Left lung (tissue), 14 donors: ENCODE results near the gene PPP1R27. TPM values are rescaled to one million over a fixed set of nuclear protein-coding genes. Genes with fewer than 3 reads are reported as not detected.

Source experiments
- ATAC-seq: fragments of 200-7000 bp; cut with Tn5 transposase; one replicate; pipeline ENCODE4 v1.9.1; 2020; ENCODE audit warnings: moderate library complexity
- DNase-seq, 4 donors: peaks; one replicate each; pipeline ENCODE4 v3.0.0-alpha.2; 2013 to 2020
- H3K27ac ChIP-seq, 2 donors: fragments of 200-600 bp; sonication (generic) in 1 of 2; one replicate each; pipeline versions ENCODE4 v1.5.0 to v1.8.0; 2020 to 2021
- H3K27me3 ChIP-seq, 2 donors: fragments of 200-600 bp; sonication (generic) in 1 of 2; one replicate each; pipeline versions ENCODE4 v1.5.0 to v1.8.0; 2020 to 2021
- H3K36me3 ChIP-seq, 2 donors: fragments of 200-600 bp; sonication (generic) in 1 of 2; one replicate each; pipeline versions ENCODE4 v1.5.0 to v1.8.0; 2020 to 2021
- H3K4me1 ChIP-seq, 2 donors: fragments of 200-600 bp; one replicate each; pipeline ENCODE4 v1.8.0; 2021
- H3K4me3 ChIP-seq, 2 donors: fragments of 200-600 bp; sonication (generic) in 1 of 2; one replicate each; pipeline versions ENCODE4 v1.5.0 to v1.8.0; 2020 to 2021; ENCODE audit warnings: mild to moderate bottlenecking in 1 of 2
- H3K9me3 ChIP-seq, 2 donors: fragments of 200-600 bp; sonication (generic) in 1 of 2; one replicate each; pipeline versions ENCODE4 v1.5.0 to v1.8.0; 2020 to 2021
- CTCF ChIP-seq, 2 donors: fragments of 200-600 bp; sonication (generic) in 1 of 2; IDR thresholded peaks; one replicate each; pipeline versions ENCODE4 v1.5.0 to v1.8.0; 2021; ENCODE audit warnings: antibody characterized with exemption in 2 of 2
- intact Hi-C, 2 donors: fragments of 100-400 bp; cut with DNase I; formaldehyde crosslinking; loops; one replicate each; pipeline versions ENCODE4 v1.11.2 to v1.14.2; 2022
- long read RNA-seq, 12 donors: library from polyadenylated mRNA in 2 of 12; unstranded in 2 of 12; transcript quantifications; one replicate each; pipeline ENCODE4 v2.0.0 and lab custom pipeline, GENCODE V29; 2019 to 2026
- polyA plus RNA-seq, 6 donors: library from polyadenylated mRNA; unstranded; fragments of 120-200 nt; gene quantifications; one replicate each; pipeline ENCODE4 v1.2.1, GENCODE V29; 2013; ENCODE audit not compliant: insufficient read length in 6 of 6
- total RNA-seq, 2 donors: library from RNA; stranded (reverse); fragmentation: NEBNext Ultra II Directional; extraction: Animal tissue kit (Norgen Biotek cat#: 25700); gene quantifications; one replicate each; pipeline ENCODE4 v1.2.1, GENCODE V29; 2021
- donor health status: DM: no; HTN: yes; CAD: no.
- donor health status: DM: no; HTN: no; CAD: no.

Gene PPP1R27
- total RNA-seq (not detected), polyA plus RNA-seq (under 1 TPM in 2 of 6 donors, not detected in 4; 0.11 to 0.28 TPM)
- long read RNA-seq, donor 1: 0 reads
- long read RNA-seq, donor 2: 0 reads
- long read RNA-seq, donor 3: 0 reads
- long read RNA-seq, donor 4: 0 reads
- long read RNA-seq, donor 5: 0 reads
- long read RNA-seq, donor 6: 0 reads
- long read RNA-seq, donor 7: 0 reads
- long read RNA-seq, donor 8, partial matches to known transcripts: 0 of 1 reads
- long read RNA-seq, donor 8, other reads (novel, unspliced or antisense): 0 of 1 reads
- long read RNA-seq, donor 9: 0 reads
- long read RNA-seq, donor 10: 0 reads
- long read RNA-seq, donor 11: 0 reads
- long read RNA-seq, donor 12: 0 reads

GRCh38 chr17:81834831-81835267 is at the start of gene PPP1R27:
TSS of gene PPP1R27 (minus strand) at chr17:81835050. CDS start at chr17:81834953, 97 bp downstream.
- Histone ChIP-seq H3K27me3 (no peaks in the 10 kb centered on the region), H3K27ac (peak within 1 kb of the TSS; percentile 91 to 95), H3K9me3 (no peaks in the 10 kb centered on the region), H3K36me3 (no peaks in the 10 kb centered on the region), H3K4me3 (peak within 1 kb of the TSS; percentile 67 to 80), H3K4me1 (peaks cover 15 to 56% of the 10 kb centered on the region in 2 donors)
- TF ChIP-seq CTCF (IDR thresholded peaks at IDR 0.05): no peak
- intact Hi-C loops: no loop called here
- DNase-seq (no peak), ATAC-seq (no peak)

GRCh38 chr17:81884520-81884919 is 49.7 kb upstream of the PPP1R27 start:
- DNase-seq (no peak), ATAC-seq (no peak)
- Histone ChIP-seq H3K36me3 (peaks cover 0 to 93% of the 10 kb centered on the region in 2 donors), H3K4me3 (no peak overlapping the region), H3K4me1 (peaks cover 0 to 4% of the 10 kb centered on the region in 2 donors), H3K9me3 (no peaks in the 10 kb centered on the region), H3K27ac (no peak overlapping the region), H3K27me3 (no peaks in the 10 kb centered on the region)
- intact Hi-C loops: no loop called here
- no peak for TF ChIP-seq CTCF (IDR thresholded peaks at IDR 0.05)

GRCh38 chr17:81879121-81879520 is 44.3 kb upstream of the PPP1R27 start:
- Histone ChIP-seq H3K36me3 (peaks cover 0 to 59% of the 10 kb centered on the region in 2 donors), H3K27ac (no peak overlapping the region), H3K4me3 (no peak overlapping the region), H3K4me1 (no peaks in the 10 kb centered on the region), H3K27me3 (no peaks in the 10 kb centered on the region), H3K9me3 (no peaks in the 10 kb centered on the region)
- TF ChIP-seq CTCF (IDR thresholded peaks at IDR 0.05): no peak
- no peak for DNase-seq
- no peak for ATAC-seq
- intact Hi-C loops: no loop called here

- TF ChIP-seq CTCF (IDR thresholded peaks at IDR 0.05): no peak
- ATAC-seq (no peak), DNase-seq (no peak)
- intact Hi-C loops: no loop called here
- H3K36me3 ChIP-seq: peaks cover 0 to 50% of the 10 kb centered on the region in 2 donors
- no peak overlapping the region for H3K27ac ChIP-seq
- H3K9me3 ChIP-seq: no peaks in the 10 kb centered on the region
- H3K4me1 ChIP-seq: no peaks in the 10 kb centered on the region
- H3K4me3 ChIP-seq: no peak overlapping the region
- H3K27me3 ChIP-seq: no peaks in the 10 kb centered on the region
These were observed 43.4 kb upstream of the PPP1R27 start for GRCh38 chr17:81878294-81878693.

- H3K4me3 ChIP-seq: no peak overlapping the region
- H3K36me3 ChIP-seq: peaks cover 0 to 43% of the 10 kb centered on the region in 2 donors
- intact Hi-C loops: no loop called here
- TF ChIP-seq CTCF (IDR thresholded peaks at IDR 0.05): no peak
- DNase-seq: no peak
- ATAC-seq: no peak
- H3K27ac ChIP-seq: no peak overlapping the region
- H3K9me3 ChIP-seq: no peaks in the 10 kb centered on the region
- H3K27me3 ChIP-seq: no peaks in the 10 kb centered on the region
- H3K4me1 ChIP-seq: peaks cover 0 to 4% of the 10 kb centered on the region in 2 donors
These were observed 42.7 kb upstream of the PPP1R27 start for GRCh38 chr17:81877569-81877968.
